ENCODE measurements around the gene PDCD1. TPM values are rescaled to one million over a fixed set of nuclear protein-coding genes. Genes with fewer than 3 reads are reported as not detected.
A peak's percentile ranks its signal among the peaks of the same experiment; 100 is the strongest.

Gene PDCD1
- total and polyA plus RNA-seq, 12 donors: 1.3 to 14.2 (median 3.2) TPM

GRCh38 chr2:241811201-241811951 lies 47.3 kb downstream of the PDCD1 start:
- peaks cover 3 to 28% (median 18%) of the 10 kb centered on the region in 9 donors for H3K4me1 ChIP-seq
- ATAC-seq (peak; percentile 54 to 92 (median 83)), DNase-seq (peak; percentile 66 to 82)
- peak overlapping the region in 9 of 10 donors; percentile 45 to 89 (median 77) for H3K27ac ChIP-seq
- H3K36me3 ChIP-seq: no peaks in the 10 kb centered on the region
- 76 to 80% methylated on average over 27 of the region's 27 CpGs for WGBS, 2 donors
- H3K27me3 ChIP-seq: peaks cover 0 to 4% (median 0%) of the 10 kb centered on the region in 7 donors
- no peak for TF ChIP-seq CTCF (IDR thresholded peaks at IDR 0.05)
- H3K9me3 ChIP-seq: no peaks in the 10 kb centered on the region
- peak overlapping the region in 2 of 10 donors; percentile 20 to 22 for H3K4me3 ChIP-seq
- intact Hi-C loops (cut with DNase I): no loop called here

- intact Hi-C loops (cut with DNase I): no loop called here
- H3K27me3 ChIP-seq: peaks cover 0 to 4% (median 0%) of the 10 kb centered on the region in 7 donors
- WGBS, 2 donors: 54 to 58% methylated on average over 27 to 28 of the region's 28 CpGs
These were observed 48.1 kb downstream of the PDCD1 start for GRCh38 chr2:241810307-241811200.

GRCh38 chr2:241809383-241810306 lies 49.0 kb downstream of the PDCD1 start:
- H3K27ac ChIP-seq: peak overlapping the region in 7 of 10 donors; percentile 34 to 89 (median 80)
- H3K4me1 ChIP-seq: peaks cover 3 to 30% (median 22%) of the 10 kb centered on the region in 9 donors
- no peaks in the 10 kb centered on the region for H3K36me3 ChIP-seq
- WGBS, 2 donors: 82 to 83% methylated on average over 29 of the region's 29 CpGs
- H3K9me3 ChIP-seq: no peaks in the 10 kb centered on the region
- no peak for ATAC-seq
- intact Hi-C loops (cut with DNase I): loop anchor here in 2 of 10 donors (10.0 kb wide), 1 partner anchor 55 kb away; the partner anchor contains the start of gene RTP5 (in 2 of the 2)
- H3K27me3 ChIP-seq: peaks cover 0 to 3% (median 2%) of the 10 kb centered on the region in 7 donors
- H3K4me3 ChIP-seq: no peak overlapping the region
- no peak for TF ChIP-seq CTCF (IDR thresholded peaks at IDR 0.05)
- no peak for DNase-seq

More at GRCh38 chr2:241810307-241811200, 48.1 kb downstream of the PDCD1 start:
- Histone ChIP-seq H3K27ac (peak overlapping the region in 9 of 10 donors; percentile 45 to 89 (median 77)), H3K36me3 (no peaks in the 10 kb centered on the region), H3K9me3 (no peaks in the 10 kb centered on the region), H3K4me3 (peak overlapping the region in 2 of 10 donors; percentile 20 to 22), H3K4me1 (peaks cover 3 to 28% (median 18%) of the 10 kb centered on the region in 9 donors)
- peak in 1 of 9 donors; percentile 4 for TF ChIP-seq CTCF (IDR thresholded peaks at IDR 0.05)
- ATAC-seq (peak; percentile 17 to 90 (median 74)), DNase-seq (peak; percentile 35 to 74)
